ENCODE results near the gene RBM28.
A peak's percentile ranks its signal among the peaks of the same experiment; 100 is the strongest.
"Not testable (repeated sequence)": the region's sequence is repeated elsewhere in the genome, so short reads cannot be mapped to it uniquely, and the experiment has no call there.

Gene RBM28

DNA sequence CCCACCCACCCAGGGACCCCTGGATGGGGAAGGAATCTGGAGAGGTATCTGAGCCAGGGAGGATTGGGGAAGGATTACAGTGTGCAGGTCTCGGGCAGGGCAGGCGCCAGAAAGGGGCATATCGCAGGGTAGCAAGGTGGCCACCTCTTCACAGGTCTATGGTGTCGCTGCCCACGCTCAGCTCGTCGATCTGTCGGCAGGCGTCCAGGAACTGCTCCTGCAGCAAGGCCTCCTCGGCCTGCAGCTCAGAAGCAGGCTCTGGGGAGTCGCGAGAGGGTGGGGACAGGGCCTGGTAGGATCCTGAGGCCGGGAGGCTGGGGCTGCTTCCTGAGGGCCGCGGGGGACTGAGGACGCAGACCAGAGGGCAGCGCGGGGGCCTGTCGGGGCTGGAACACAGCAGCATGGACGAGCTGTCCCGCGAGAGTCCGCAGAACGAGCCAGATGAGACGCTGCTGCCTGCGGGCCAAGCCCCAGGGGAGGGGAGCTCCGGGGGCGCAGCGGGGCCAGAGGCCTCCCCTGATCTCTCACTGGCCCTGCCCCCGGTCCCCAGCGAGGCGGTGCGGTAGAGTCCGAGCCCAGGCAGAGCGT, 7.1 kb upstream of the RBM28 start:
- no peak for DNase-seq (ENCODE audit: low spot score)

DNA sequence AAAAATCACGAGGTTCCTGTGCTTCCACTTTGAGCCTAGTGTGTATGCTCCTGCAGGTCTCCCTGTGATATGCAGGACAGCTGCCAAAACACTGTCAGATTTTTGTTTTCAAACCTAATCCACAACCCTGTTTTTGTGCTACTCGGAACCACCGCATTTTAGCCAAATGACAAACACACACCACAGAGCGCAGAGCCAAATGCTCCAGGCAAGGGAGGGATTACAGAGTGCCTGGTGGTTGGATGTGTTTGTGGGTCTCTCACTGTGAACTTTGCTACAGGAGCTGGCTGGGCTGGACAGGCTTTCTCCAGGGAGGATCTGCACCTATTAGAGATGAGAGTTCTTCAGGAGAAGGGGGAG, 5.7 kb upstream of the RBM28 start:
- DNase-seq (ENCODE audit: low spot score): no peak

DNA sequence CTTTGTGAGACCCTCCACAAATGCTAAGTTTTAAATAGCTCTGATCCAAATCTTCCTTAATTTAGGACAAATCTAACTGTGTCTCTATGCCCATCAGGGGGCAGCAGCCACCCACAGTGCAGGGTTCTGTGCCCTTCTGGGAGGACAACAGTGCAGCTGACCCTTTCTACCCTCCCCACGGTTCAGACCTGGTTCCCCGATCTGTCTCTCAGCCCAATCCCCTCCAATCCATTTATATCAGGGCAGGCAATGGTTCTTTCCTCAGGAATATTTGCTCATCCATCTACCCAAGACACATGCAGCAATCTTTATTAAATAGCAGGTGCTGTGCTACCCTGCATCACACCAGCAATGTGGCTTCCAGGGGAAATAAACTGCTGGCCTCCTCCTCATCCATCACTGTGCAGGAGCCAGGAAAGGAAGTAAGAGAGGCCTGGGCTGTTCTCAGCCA, 4.0 kb upstream of the RBM28 start:
- DNase-seq (ENCODE audit: low spot score): peak; percentile 70

DNA sequence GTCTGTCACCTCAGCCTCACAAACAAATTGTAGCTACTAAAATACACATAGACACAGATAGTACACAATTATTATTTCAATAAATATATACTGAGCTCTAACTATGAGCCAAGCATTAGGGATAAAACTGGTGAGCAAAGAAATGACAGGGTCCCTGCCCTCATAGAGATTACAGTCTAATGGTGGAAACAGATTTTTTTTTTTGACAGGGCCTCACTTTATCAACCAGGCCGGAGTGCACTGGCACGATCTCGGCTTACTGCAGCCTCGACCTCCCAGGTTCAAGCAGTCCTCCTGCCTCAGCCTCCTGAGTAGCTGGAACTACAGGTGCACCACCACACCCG, 695 bp upstream of the RBM28 start:
- no peak for DNase-seq (ENCODE audit: low spot score)

DNA sequence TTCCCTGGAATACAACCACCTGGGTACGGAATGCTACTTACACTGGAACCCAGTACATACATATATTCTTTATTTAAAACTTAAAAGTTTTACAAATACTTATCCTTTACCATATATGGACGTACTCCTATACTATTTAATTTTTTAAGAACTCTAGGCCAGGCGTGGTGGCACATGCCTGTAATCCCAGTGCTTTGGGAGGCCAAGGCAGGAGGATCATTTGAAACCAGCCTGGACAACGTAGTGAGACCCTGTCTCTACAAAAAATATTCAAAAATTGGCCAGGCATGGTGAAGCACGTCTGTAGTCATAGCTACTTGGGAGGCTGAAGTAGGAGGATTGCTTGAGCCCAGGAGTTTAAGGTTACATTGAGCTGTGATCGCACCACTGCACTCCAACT, 2.0 kb downstream of the RBM28 start:
- DNase-seq (ENCODE audit: low spot score): no peak

DNA sequence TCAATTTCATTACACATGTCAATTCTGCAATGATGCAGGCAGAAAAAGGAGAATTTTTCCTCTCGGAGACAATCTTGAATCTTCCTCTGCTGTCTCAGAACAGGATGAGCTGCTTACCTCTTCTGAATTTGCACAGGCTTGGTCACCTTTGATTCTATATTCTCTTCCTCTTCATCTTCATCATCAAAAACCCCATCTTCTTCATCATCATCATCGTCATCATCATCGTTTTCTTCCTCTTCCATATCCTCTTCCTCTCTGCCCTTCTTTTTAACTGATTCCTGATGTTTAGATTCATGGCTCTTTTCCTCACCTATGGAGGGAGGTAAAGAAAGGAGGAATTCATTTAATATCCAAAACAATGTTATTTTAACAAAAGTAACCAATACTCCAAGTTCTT, 8.0 kb downstream of the RBM28 start:
- DNase-seq (ENCODE audit: low spot score): no peak

DNA sequence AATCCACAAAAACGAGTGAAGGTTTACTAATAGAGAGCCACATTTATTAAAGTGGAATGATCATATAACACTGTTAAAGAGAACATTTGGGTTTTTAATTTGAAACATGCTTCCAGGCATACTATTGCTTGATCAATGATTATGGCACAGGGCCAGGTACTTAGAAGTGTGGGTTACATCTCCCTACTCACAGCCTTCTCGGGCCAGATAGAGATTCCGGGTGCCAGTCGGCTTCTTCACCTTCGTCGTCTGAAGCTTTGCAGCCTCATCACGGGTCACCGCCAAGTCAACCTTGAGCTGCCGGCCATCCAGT, 19.4 kb downstream of the RBM28 start:
- DNase-seq (ENCODE audit: low spot score): no peak

DNA sequence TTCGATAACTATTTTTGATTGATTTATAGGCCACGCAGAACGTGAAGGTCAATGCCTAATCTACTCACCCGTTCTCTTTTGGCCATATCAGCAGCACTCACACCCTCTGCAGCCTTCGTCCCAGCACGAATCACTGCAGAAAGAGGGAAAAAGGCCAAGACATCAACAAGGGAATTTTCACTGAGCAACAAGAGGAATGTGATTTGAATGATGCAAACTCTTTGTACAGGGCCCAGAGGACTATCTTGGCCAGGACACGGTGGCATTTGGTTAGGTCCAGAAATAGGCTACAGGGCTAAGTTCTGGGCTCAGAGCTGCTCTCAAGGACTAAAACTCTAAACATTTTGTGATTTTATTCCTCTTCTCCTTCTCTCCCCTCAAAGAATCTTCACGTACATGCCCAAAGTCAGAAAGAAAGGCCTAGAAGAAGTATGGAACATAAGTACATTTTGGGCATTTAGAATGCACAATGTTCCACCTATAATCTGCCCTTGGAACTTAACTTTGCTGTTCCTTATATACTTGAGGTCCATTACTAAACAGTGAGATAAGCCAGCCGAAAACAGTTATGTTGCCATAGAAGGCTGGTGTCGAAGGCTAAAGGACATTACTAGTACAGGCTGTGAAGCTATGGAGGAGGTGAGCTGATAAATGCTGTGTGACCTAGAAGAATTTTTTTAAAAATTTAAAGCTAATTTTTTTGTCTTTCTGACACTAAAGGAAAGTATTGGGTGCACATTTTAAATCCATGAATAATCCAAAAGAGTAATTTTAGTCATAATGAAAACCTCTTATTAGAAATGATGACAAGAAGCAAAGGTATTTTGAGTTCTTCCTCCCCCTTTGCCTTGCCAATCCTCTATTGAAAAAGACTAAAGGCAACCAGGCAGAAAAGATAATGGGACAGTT, 20.0 kb downstream of the RBM28 start:
- peak; percentile 51 for DNase-seq (ENCODE audit: low spot score)

DNA sequence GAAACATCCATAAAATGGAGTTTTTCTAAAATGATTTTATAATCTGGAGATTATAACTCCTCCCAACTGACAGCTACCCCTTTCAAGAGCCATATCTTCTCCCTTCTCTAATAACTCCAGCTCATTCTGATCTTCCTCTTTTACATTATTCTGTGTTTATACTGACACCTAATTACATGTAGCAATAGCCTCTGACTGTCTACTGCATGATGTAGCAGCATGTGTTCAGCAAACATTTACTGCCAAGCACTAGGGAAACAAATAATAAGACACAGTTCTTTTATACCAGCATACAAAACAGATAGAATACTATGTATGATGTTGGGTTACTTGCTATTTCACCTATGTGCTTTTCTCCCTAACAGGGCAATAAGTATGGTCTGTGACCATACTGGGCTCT, 20.7 kb downstream of the RBM28 start:
- no peak for DNase-seq (ENCODE audit: low spot score)

DNA sequence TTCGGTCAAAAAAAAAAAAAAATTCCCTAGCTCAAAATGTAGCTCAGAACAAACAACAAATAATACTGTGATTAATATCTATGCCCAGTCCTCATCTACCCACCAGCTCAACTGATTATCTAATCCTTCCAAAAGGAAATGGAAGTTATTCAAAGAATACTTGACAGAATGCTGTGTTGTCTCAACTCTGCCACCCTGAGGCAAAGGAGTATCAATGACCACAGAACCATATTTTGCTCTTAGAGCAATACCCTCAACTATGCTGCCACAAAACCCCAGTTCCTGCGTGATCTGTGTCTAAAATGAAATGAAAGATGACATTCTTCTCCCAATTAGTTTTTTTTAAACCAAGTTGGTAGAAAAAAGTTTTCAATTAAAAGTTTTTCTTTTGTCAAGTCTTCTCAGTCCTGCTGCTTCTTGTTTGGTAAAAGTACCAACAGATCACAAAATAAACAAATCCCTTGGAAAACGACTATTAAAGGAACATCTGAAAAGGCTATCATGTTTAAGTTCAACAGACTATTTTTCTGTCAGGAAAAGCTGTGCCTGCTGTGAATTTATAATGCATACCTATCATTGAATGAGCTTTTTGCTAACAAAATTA, 21.6 kb downstream of the RBM28 start:
- DNase-seq (ENCODE audit: low spot score): peak; percentile 62

DNA sequence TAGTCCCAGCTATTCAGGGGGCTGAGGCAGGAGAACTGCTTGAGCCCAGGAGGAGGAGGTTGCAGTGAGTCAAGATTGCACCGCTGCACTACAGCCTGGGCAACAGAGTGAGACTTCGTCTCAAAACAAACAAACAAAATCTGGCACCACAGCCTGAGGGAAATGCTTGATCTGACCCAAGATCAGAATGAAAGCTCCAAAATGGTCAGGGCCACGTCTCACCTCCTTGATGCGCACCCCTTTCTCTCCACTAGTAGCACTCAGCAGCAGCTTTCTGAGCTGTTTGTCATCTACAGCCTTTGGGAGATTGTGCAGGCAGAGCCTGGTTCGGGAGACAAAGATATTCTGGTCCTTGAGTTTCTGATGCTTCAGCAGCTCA, 22.7 kb downstream of the RBM28 start:
- no peak for DNase-seq (ENCODE audit: low spot score)

DNA sequence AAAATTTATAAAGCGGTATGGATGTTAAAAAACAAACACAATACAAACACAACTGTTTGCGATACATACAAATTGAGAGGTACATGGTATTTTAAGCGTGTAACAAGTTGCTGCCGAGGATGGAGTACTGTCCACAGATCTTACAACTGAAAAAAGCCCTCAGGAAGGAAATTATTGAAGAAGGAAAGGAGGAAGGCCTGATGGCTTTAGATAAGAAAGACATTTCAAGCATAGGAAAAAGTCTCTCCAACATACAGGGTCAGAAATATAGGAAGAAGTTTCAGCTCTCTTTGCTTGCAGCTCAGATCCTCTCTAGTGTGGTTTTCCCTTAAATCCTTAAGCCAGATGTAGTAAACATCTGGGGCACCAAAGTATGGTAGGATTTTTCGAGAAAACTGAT, 25.0 kb downstream of the RBM28 start:
- no peak for DNase-seq (ENCODE audit: low spot score)

DNA sequence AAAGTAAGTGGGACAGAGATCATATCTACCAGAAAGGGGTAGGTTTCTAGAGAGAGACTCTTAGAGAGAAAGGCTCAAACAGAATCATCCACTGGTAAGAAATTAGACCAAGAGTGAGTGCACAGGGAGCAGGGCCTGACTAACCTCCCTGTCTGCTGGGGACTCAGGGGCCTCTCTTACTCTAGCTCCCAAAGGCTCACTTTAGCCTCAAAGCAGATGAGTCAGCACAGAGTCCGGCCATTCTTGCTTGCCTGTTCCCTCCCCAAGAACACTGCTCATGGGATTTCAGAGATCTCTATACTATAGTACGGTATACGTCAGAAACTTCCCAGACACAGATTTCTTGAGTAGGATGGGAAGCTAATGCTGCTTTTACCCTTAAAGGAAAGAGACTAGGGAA, 32.7 kb downstream of the RBM28 start:
- DNase-seq (ENCODE audit: low spot score): no peak

DNA sequence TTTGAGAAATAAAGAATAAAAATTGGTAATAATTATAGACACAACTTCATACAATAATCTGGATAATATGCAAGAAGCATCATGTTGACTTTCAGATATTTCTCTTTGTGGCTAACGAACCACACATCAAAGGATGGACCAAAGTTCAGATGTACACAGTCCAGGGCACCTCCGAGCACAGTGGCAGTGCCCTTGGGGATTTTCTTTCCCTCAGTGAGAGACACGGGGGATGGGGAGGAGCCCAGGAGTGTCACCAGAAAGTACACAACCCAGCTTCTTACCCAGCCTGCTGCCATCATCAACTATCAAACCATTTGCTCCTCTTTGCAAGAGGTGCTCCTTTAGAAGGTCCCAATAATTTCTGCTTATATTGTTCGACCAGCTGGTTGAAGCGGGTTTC, 33.2 kb downstream of the RBM28 start:
- no peak for DNase-seq (ENCODE audit: low spot score)

DNA sequence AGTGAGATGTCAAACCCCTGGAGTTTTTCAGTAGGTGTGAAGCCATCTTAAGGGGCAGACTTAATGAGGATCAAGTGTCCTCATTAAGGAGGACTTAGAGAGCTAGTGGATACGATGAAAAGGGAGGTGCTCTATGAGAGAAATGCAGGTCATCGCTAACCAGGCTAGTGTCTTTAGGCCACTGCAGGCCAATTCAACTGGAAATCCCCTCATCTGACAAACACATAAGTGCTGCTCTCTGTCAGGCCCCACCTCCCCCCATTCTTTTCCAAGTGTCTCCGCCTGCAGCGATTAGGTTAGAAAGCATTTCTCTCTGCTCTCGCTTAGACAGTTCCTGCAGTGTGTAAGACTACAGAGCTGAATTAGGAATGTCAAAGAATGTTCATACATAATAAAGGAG, 33.7 kb downstream of the RBM28 start:
- no peak for DNase-seq (ENCODE audit: low spot score)

DNA sequence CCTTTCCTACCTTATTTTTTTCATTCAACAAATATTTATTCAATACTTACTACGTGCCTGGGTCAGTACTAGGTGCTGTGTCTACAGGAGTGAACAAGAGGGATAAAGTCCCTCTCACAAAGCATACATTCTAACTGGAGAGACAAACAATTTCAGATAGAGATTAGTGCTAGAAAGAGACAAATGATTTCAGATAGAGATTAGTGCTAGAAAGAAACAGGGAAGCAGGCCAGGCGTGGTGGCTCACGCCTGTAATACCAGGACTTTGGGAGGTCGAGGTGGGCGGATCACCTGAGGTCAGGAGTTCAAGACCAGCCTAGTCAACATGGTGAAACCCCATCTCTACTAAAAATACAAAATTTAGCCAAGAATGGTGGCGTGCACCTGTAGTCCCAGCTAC, 34.6 kb downstream of the RBM28 start:
- DNase-seq (ENCODE audit: low spot score): no peak

DNA sequence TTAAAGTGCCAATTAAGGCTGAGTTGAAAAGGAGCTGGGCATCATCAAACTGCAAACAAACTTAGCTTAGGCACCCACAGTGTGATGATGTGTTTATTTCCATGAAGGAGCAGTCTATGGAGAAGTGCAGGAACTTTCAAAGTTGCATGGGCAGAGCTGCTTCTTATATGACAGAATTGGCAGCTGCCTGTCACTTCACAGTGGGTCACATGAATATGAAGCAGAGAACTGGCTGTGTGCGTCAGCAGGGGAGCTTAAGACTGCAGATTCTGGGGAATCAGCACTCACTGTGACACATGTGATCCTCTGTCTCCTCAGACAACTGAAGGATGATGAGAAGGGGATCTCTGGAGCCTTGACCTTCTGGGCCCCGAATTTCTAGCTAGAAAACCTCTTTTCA, 36.6 kb downstream of the RBM28 start:
- DNase-seq (ENCODE audit: low spot score): no peak

DNA sequence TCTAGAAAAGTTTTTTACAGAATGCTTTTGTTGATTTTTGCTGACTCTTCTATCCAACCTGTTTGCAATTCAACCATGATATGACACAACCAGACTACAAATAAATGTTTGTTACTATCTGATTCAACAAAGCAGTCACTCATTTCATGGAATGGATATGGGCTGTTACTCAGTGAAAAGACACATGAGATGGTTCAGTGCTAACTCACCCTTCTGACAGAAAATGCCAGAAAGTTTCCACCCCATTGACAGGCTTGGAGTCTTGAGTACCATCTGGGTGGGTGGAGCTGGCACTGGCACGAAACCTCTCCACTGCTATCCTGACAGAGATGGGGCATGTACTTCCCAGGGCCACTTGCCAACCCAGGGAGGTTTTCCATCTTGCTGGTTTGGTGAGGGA, 39.5 kb downstream of the RBM28 start:
- no peak for DNase-seq (ENCODE audit: low spot score)

DNA sequence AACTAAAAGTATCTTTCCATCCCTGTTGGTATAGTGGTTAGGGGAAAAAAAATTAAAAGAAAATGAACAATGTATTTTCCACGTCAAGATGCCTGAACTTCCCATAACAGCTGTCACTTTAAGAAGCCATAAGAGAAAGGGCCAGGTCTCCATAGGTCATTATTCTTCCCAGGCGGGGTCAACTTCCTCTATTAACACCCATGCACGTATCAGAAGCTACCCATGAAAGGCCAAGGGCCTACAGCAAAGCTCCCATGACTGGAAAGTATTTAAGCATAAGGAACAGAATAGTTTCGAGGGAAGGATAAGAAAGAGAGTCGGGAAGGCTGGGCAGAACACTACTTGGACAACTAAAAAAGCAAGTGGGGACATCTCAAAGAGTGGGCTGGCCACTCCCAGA, 40.1 kb downstream of the RBM28 start:
- DNase-seq (ENCODE audit: low spot score): no peak

DNA sequence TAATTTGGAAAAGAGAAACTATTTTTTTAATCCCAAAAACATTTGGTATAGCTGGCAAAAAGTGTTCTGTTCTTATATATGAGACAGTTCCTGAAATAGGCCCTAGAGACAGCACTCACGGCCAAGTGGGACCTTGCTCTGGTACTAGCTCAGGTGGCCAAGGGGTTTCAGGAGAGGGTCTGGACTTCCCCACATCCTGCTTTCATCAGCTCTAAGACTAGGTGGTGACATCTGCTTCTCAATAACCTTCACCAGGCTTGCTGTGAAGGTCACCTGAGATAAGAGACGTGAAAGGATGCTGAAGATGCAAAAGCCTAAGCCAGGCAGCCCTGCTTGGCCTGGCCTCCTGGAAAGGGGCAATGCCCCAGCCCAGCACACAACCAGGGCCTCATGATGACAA, 40.6 kb downstream of the RBM28 start:
- DNase-seq (ENCODE audit: low spot score): no peak

DNA sequence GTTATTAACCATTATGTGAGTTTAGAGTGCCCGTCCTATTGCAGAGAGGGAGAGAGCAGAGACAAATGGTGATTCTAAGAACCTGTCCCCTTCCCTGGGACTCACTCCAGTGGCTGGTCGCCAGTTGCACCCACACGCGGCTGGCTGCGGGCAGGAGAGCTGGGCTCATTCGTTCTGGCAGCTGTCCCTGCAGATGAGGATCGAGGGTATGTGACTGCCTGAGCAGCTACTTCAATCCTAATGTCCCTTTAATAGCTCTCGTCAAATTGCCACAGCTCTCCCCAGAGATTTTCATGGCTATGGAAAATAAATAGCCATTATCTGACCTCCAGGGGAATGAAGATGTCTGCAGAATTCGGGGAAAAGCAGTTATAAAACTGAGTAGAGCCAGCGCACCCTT, 41.6 kb downstream of the RBM28 start:
- no peak for DNase-seq (ENCODE audit: low spot score)

DNA sequence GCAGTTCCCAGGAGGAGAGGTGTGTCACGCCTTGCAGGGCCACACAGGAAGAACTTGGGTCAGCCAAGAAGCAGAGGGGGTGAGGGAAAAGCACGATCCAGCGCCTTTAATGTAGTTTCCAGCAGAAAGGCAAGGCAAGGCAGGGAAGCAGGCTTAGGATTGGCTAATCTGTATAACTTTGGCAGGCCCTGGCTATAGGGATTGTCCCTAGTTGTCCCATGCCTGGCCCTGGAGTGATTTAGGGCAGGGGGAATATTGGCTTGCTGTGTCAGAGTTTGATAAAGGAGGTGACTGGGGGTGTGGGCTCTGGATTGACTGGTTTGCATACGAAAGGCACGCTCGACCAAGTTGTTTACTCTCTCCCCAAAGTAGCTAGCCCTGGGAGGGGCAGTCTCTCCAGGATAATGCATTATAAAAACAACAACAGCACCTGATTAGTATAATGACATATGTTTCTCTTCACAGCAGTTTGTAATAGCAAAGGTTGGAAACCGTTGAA, 44.5 kb downstream of the RBM28 start:
- DNase-seq (ENCODE audit: low spot score): no peak

DNA sequence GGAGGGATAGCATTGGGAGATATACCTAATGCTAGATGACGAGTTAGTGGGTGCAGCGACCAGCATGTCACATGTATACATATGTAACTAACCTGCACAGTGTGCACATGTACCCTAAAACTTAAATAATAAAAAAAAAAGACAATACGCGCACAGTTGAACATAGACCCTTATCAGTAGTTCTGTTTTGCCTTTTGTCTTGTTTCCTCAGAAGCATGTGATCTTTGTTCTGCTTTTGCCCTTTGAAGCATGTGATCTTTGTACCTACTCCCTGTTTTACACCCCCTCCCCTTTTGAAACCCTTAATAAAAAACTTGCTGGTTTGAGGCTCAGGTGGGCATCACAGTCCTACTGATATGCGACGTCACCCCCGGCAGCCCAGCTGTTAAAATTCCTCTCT, 45.7 kb downstream of the RBM28 start:
- DNase-seq (ENCODE audit: low spot score): not testable (repeated sequence)

DNA sequence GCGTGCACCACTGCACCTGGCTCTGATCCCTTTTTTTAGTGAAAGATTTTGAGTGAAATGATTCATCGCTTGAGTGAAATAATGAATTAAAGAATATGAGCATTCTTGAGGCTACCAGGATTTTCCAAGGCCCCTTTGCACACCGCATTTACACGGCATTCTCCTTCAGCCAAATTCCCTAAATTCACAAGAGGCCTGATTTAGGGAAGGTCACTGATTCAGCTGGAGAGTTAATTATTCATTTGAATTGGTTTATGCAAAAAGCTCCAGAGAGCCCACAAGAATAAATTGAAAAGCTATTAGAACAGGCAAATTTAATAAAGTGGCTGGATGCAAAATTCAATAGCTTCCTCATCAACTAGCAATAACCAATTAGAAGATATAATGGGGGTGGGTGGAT, 56.2 kb downstream of the RBM28 start:
- DNase-seq (ENCODE audit: low spot score): no peak
